Measurements from ENCODE around the gene DDX56.

DDX56 gene

GRCh38 chr7:44534087-44534486 is 39.6 kb downstream of the DDX56 start:
- Histone ChIP-seq H3K4me1 (ENCODE audit: control insufficient read depth, insufficient read depth, low read length) (no peaks in the 10 kb centered on the region), H3K9ac (ENCODE audit: low read length in 2 of 2) (no peak overlapping the region), H3K27ac (ENCODE audit: low read length) (no peak overlapping the region), H3K36me3 (ENCODE audit: control insufficient read depth in 2 of 2, insufficient read depth in 2 of 2, low read length in 2 of 2) (no peaks in the 10 kb centered on the region), H3K27me3 (ENCODE audit: control insufficient read depth in 1 of 2, insufficient read depth in 2 of 2, low read length in 2 of 2) (no peaks in the 10 kb centered on the region), H3K4me3 (ENCODE audit: low read length in 2 of 2) (no peak overlapping the region), H3K9me3 (ENCODE audit: control insufficient read depth in 2 of 2, low read length in 2 of 2) (no peaks in the 10 kb centered on the region)

GRCh38 chr7:44533301-44534055 is 40.2 kb downstream of the DDX56 start:
- H3K27me3 ChIP-seq (ENCODE audit: control insufficient read depth in 1 of 2, insufficient read depth in 2 of 2, low read length in 2 of 2), result no peaks in the 10 kb centered on the region
- no peak overlapping the region for H3K4me3 ChIP-seq (ENCODE audit: low read length in 2 of 2)
- no peaks in the 10 kb centered on the region for H3K9me3 ChIP-seq (ENCODE audit: control insufficient read depth in 2 of 2, low read length in 2 of 2)
- H3K4me1 ChIP-seq (ENCODE audit: control insufficient read depth, insufficient read depth, low read length), result no peaks in the 10 kb centered on the region
- H3K27ac ChIP-seq (ENCODE audit: low read length), result no peak overlapping the region
- H3K36me3 ChIP-seq (ENCODE audit: control insufficient read depth in 2 of 2, insufficient read depth in 2 of 2, low read length in 2 of 2), result no peaks in the 10 kb centered on the region
- H3K9ac ChIP-seq (ENCODE audit: low read length in 2 of 2), result no peak overlapping the region

- H3K27ac ChIP-seq (ENCODE audit: low read length), result no peak overlapping the region
- H3K36me3 ChIP-seq (ENCODE audit: control insufficient read depth in 2 of 2, insufficient read depth in 2 of 2, low read length in 2 of 2), result no peaks in the 10 kb centered on the region
- H3K9me3 ChIP-seq (ENCODE audit: control insufficient read depth in 2 of 2, low read length in 2 of 2), result no peaks in the 10 kb centered on the region
- no peaks in the 10 kb centered on the region for H3K4me1 ChIP-seq (ENCODE audit: control insufficient read depth, insufficient read depth, low read length)
- H3K9ac ChIP-seq (ENCODE audit: low read length in 2 of 2), result no peak overlapping the region
- no peaks in the 10 kb centered on the region for H3K27me3 ChIP-seq (ENCODE audit: control insufficient read depth in 1 of 2, insufficient read depth in 2 of 2, low read length in 2 of 2)
- no peak overlapping the region for H3K4me3 ChIP-seq (ENCODE audit: low read length in 2 of 2)
Observed at GRCh38 chr7:44531421-44532380, 42.0 kb downstream of the DDX56 start.

GRCh38 chr7:44530990-44531389 is 42.7 kb downstream of the DDX56 start:
- Histone ChIP-seq H3K9ac (ENCODE audit: low read length in 2 of 2) (no peak overlapping the region), H3K27me3 (ENCODE audit: control insufficient read depth in 1 of 2, insufficient read depth in 2 of 2, low read length in 2 of 2) (no peaks in the 10 kb centered on the region), H3K4me3 (ENCODE audit: low read length in 2 of 2) (no peak overlapping the region), H3K27ac (ENCODE audit: low read length) (no peak overlapping the region), H3K4me1 (ENCODE audit: control insufficient read depth, insufficient read depth, low read length) (no peaks in the 10 kb centered on the region), H3K9me3 (ENCODE audit: control insufficient read depth in 2 of 2, low read length in 2 of 2) (no peaks in the 10 kb centered on the region), H3K36me3 (ENCODE audit: control insufficient read depth in 2 of 2, insufficient read depth in 2 of 2, low read length in 2 of 2) (no peaks in the 10 kb centered on the region)

- no peak overlapping the region for H3K9ac ChIP-seq (ENCODE audit: low read length in 2 of 2)
- no peak overlapping the region for H3K4me3 ChIP-seq (ENCODE audit: low read length in 2 of 2)
- no peak overlapping the region for H3K27ac ChIP-seq (ENCODE audit: low read length)
- H3K4me1 ChIP-seq (ENCODE audit: control insufficient read depth, insufficient read depth, low read length), result no peaks in the 10 kb centered on the region
- H3K27me3 ChIP-seq (ENCODE audit: control insufficient read depth in 1 of 2, insufficient read depth in 2 of 2, low read length in 2 of 2), result no peaks in the 10 kb centered on the region
- H3K36me3 ChIP-seq (ENCODE audit: control insufficient read depth in 2 of 2, insufficient read depth in 2 of 2, low read length in 2 of 2), result no peaks in the 10 kb centered on the region
- no peaks in the 10 kb centered on the region for H3K9me3 ChIP-seq (ENCODE audit: control insufficient read depth in 2 of 2, low read length in 2 of 2)
Observed at GRCh38 chr7:44524811-44525388, 48.8 kb downstream of the DDX56 start.

GRCh38 chr7:44522315-44522714 is 51.4 kb downstream of the DDX56 start:
- Histone ChIP-seq H3K9ac (ENCODE audit: low read length in 2 of 2) (no peak overlapping the region), H3K36me3 (ENCODE audit: control insufficient read depth in 2 of 2, insufficient read depth in 2 of 2, low read length in 2 of 2) (no peaks in the 10 kb centered on the region), H3K4me3 (ENCODE audit: low read length in 2 of 2) (no peak overlapping the region), H3K4me1 (ENCODE audit: control insufficient read depth, insufficient read depth, low read length) (no peaks in the 10 kb centered on the region), H3K27ac (ENCODE audit: low read length) (no peak overlapping the region), H3K9me3 (ENCODE audit: control insufficient read depth in 2 of 2, low read length in 2 of 2) (no peaks in the 10 kb centered on the region), H3K27me3 (ENCODE audit: control insufficient read depth in 1 of 2, insufficient read depth in 2 of 2, low read length in 2 of 2) (no peaks in the 10 kb centered on the region)

- H3K27ac ChIP-seq (ENCODE audit: low read length), result no peak overlapping the region
- no peaks in the 10 kb centered on the region for H3K4me1 ChIP-seq (ENCODE audit: control insufficient read depth, insufficient read depth, low read length)
- H3K27me3 ChIP-seq (ENCODE audit: control insufficient read depth in 1 of 2, insufficient read depth in 2 of 2, low read length in 2 of 2), result no peaks in the 10 kb centered on the region
- no peaks in the 10 kb centered on the region for H3K9me3 ChIP-seq (ENCODE audit: control insufficient read depth in 2 of 2, low read length in 2 of 2)
- H3K36me3 ChIP-seq (ENCODE audit: control insufficient read depth in 2 of 2, insufficient read depth in 2 of 2, low read length in 2 of 2), result no peaks in the 10 kb centered on the region
- H3K4me3 ChIP-seq (ENCODE audit: low read length in 2 of 2), result no peak overlapping the region
- H3K9ac ChIP-seq (ENCODE audit: low read length in 2 of 2), result no peak overlapping the region
Observed at GRCh38 chr7:44521347-44522095, 52.2 kb downstream of the DDX56 start.

- Histone ChIP-seq H3K9ac (ENCODE audit: low read length in 2 of 2) (no peak overlapping the region), H3K36me3 (ENCODE audit: control insufficient read depth in 2 of 2, insufficient read depth in 2 of 2, low read length in 2 of 2) (no peaks in the 10 kb centered on the region), H3K27ac (ENCODE audit: low read length) (no peak overlapping the region), H3K4me3 (ENCODE audit: low read length in 2 of 2) (no peak overlapping the region), H3K4me1 (ENCODE audit: control insufficient read depth, insufficient read depth, low read length) (no peaks in the 10 kb centered on the region), H3K9me3 (ENCODE audit: control insufficient read depth in 2 of 2, low read length in 2 of 2) (no peaks in the 10 kb centered on the region), H3K27me3 (ENCODE audit: control insufficient read depth in 1 of 2, insufficient read depth in 2 of 2, low read length in 2 of 2) (no peaks in the 10 kb centered on the region)
Observed at GRCh38 chr7:44520574-44520973, 53.1 kb downstream of the DDX56 start.

GRCh38 chr7:44519546-44519945 is 54.2 kb downstream of the DDX56 start:
- Histone ChIP-seq H3K4me3 (ENCODE audit: low read length in 2 of 2) (no peak overlapping the region), H3K27ac (ENCODE audit: low read length) (no peak overlapping the region), H3K4me1 (ENCODE audit: control insufficient read depth, insufficient read depth, low read length) (no peaks in the 10 kb centered on the region), H3K36me3 (ENCODE audit: control insufficient read depth in 2 of 2, insufficient read depth in 2 of 2, low read length in 2 of 2) (no peaks in the 10 kb centered on the region), H3K9ac (ENCODE audit: low read length in 2 of 2) (no peak overlapping the region), H3K9me3 (ENCODE audit: control insufficient read depth in 2 of 2, low read length in 2 of 2) (no peaks in the 10 kb centered on the region), H3K27me3 (ENCODE audit: control insufficient read depth in 1 of 2, insufficient read depth in 2 of 2, low read length in 2 of 2) (no peaks in the 10 kb centered on the region)

- H3K4me1 ChIP-seq (ENCODE audit: control insufficient read depth, insufficient read depth, low read length), result no peaks in the 10 kb centered on the region
Observed at GRCh38 chr7:44518761-44519160, 54.9 kb downstream of the DDX56 start.

More at GRCh38 chr7:44518761-44519160, 54.9 kb downstream of the DDX56 start:
- H3K4me3 ChIP-seq (ENCODE audit: low read length in 2 of 2), result no peak overlapping the region
- H3K9me3 ChIP-seq (ENCODE audit: control insufficient read depth in 2 of 2, low read length in 2 of 2), result no peaks in the 10 kb centered on the region
- no peak overlapping the region for H3K9ac ChIP-seq (ENCODE audit: low read length in 2 of 2)
- no peak overlapping the region for H3K27ac ChIP-seq (ENCODE audit: low read length)
- no peaks in the 10 kb centered on the region for H3K36me3 ChIP-seq (ENCODE audit: control insufficient read depth in 2 of 2, insufficient read depth in 2 of 2, low read length in 2 of 2)
- no peaks in the 10 kb centered on the region for H3K27me3 ChIP-seq (ENCODE audit: control insufficient read depth in 1 of 2, insufficient read depth in 2 of 2, low read length in 2 of 2)

Measured in stomach smooth muscle (tissue), 2 donors.